Fibroblast of lung (primary cell): ENCODE results near the gene PRKAR1B. TPM values are rescaled to one million over a fixed set of nuclear protein-coding genes. Genes with fewer than 3 reads are reported as not detected.

Experiments used
- DNase-seq, 2 donors: peaks; one replicate each; pipeline versions ENCODE4 v3.0.0 to v3.0.0-alpha.2; 2010; ENCODE audit warnings: low read depth in 2 of 2
- H2AFZ ChIP-seq: 2 replicates; pipeline ENCODE4 v1.5.1; 2012; ENCODE audit warnings: low read length, control low read depth, inconsistent platforms
- H3K27ac ChIP-seq: 2 replicates; pipeline ENCODE4 v1.5.1; 2011; ENCODE audit warnings: low read length, control low read depth; ENCODE audit not compliant: insufficient read depth
- H3K27me3 ChIP-seq: 2 replicates; pipeline ENCODE4 v1.5.1; 2011; ENCODE audit warnings: mild to moderate bottlenecking, low read length; ENCODE audit not compliant: control insufficient read depth, insufficient read depth
- H3K36me3 ChIP-seq: 2 replicates; pipeline ENCODE4 v1.5.1; 2011; ENCODE audit warnings: low read length; ENCODE audit not compliant: control insufficient read depth, insufficient read depth
- H3K4me1 ChIP-seq: 2 replicates; pipeline ENCODE4 v1.5.1; 2011; ENCODE audit warnings: low read length; ENCODE audit not compliant: control insufficient read depth, insufficient read depth; ENCODE audit errors: extremely low read depth
- H3K4me2 ChIP-seq: 2 replicates; pipeline ENCODE4 v1.5.1; 2011; ENCODE audit warnings: low read length, control low read depth; ENCODE audit not compliant: insufficient read depth; ENCODE audit errors: extremely low read depth
- H3K4me3 ChIP-seq, 4 experiments: fragments of 200-600 bp in 1 of 4; sonication (generic) in 1 of 4; replicated peaks in 1 of 4; 2 replicates each; pipeline ENCODE4 v1.5.1; 2011 to 2016; ENCODE audit warnings: low read length in 4 of 4, low read depth in 3 of 4, mild to moderate bottlenecking in 3 of 4, control low read depth in 2 of 4, inconsistent platforms in 1 of 4, mixed read lengths in 1 of 4; ENCODE audit not compliant: insufficient read depth in 1 of 4; ENCODE audit errors: control extremely low read depth in 1 of 4
- H3K79me2 ChIP-seq: 2 replicates; pipeline ENCODE4 v1.5.1; 2012; ENCODE audit warnings: mild to moderate bottlenecking, low read length, inconsistent platforms; ENCODE audit not compliant: control insufficient read depth, insufficient read depth
- H3K9ac ChIP-seq: 2 replicates; pipeline ENCODE4 v1.5.1; 2011; ENCODE audit warnings: mild to moderate bottlenecking, low read length, control low read depth; ENCODE audit not compliant: insufficient read depth
- H3K9me3 ChIP-seq: 2 replicates; pipeline ENCODE4 v1.5.1; 2012; ENCODE audit warnings: low read depth, low read length; ENCODE audit not compliant: control insufficient read depth, insufficient read depth
- H4K20me1 ChIP-seq: 2 replicates; pipeline ENCODE4 v1.5.1; 2011; ENCODE audit warnings: low read length; ENCODE audit not compliant: control insufficient read depth, insufficient read depth; ENCODE audit errors: extremely low read depth
- EZH2 ChIP-seq: IDR thresholded peaks from 2 replicates; pipeline ENCODE4 v1.5.1; 2012; ENCODE audit warnings: low read length, control low read depth, mild to moderate bottlenecking; ENCODE audit errors: missing control alignments
- polyA plus RNA-seq, 2 donors: library from polyadenylated mRNA; depleted of rRNA in 1 of 2; stranded (reverse) in 1 of 2; unstranded in 1 of 2; fragments of >200 nt; gene quantifications; 2 replicates each; pipeline ENCODE4 v1.2.1, GENCODE V29; 2011 to 2012; ENCODE audit warnings: missing spikeins in 1 of 2
- total RNA-seq: library from RNA; depleted of rRNA; stranded (reverse); fragments of >200 nt; gene quantifications from 2 replicates; pipeline ENCODE4 v1.2.1, GENCODE V29; 2014
- TF ChIP-seq, protein P1 (sequence below), 2 donors: IDR thresholded peaks in 1 of 2; conservative IDR thresholded peaks in 1 of 2; 1 replicate in 1 of 2; 2 replicates in 1 of 2; pipeline ENCODE4 v1.5.1; 2011 to 2012; ENCODE audit warnings: low read length in 2 of 2, control low read depth in 1 of 2, inconsistent platforms in 1 of 2, low read depth in 1 of 2, mild to moderate bottlenecking in 1 of 2

The PRKAR1B gene
- total and polyA plus RNA-seq, 2 donors (not counting 1 experiment from before 2014, with no cell fraction given), result 12.7 to 14.5 TPM

DNA sequence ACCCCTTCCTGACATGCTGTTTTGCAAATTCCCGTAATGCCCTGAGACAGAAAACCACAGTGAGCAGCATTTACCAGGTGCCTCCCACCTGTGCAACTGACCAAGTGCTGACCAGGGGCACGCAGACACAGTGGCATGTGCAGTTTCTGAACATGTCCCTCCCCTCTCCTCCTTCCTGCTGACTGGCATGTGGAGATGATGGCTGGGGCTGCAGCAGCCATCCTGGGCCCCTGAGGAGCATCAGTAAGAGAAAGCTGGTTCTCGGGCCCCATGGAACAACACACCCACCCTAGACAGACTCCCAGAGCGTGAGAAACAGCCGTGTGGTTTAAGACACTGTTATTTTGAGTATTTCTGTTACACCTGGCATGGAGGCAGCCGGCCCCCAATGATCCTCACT is 141.2 kb downstream of the PRKAR1B start:
- no peak overlapping the region for H3K9ac ChIP-seq
- no peak for DNase-seq
- H4K20me1 ChIP-seq, result no peaks in the 10 kb centered on the region
- peaks cover 2% of the 10 kb centered on the region for H3K4me1 ChIP-seq
- no peak overlapping the region for H3K4me2 ChIP-seq
- no peaks in the 10 kb centered on the region for H3K9me3 ChIP-seq
- H2AFZ ChIP-seq, result no peak overlapping the region
- no peaks in the 10 kb centered on the region for H3K36me3 ChIP-seq
- no peak overlapping the region for H3K4me3 ChIP-seq
- no peak overlapping the region for H3K27ac ChIP-seq
- no peak for TF ChIP-seq EZH2
- TF ChIP-seq, protein P1, sequence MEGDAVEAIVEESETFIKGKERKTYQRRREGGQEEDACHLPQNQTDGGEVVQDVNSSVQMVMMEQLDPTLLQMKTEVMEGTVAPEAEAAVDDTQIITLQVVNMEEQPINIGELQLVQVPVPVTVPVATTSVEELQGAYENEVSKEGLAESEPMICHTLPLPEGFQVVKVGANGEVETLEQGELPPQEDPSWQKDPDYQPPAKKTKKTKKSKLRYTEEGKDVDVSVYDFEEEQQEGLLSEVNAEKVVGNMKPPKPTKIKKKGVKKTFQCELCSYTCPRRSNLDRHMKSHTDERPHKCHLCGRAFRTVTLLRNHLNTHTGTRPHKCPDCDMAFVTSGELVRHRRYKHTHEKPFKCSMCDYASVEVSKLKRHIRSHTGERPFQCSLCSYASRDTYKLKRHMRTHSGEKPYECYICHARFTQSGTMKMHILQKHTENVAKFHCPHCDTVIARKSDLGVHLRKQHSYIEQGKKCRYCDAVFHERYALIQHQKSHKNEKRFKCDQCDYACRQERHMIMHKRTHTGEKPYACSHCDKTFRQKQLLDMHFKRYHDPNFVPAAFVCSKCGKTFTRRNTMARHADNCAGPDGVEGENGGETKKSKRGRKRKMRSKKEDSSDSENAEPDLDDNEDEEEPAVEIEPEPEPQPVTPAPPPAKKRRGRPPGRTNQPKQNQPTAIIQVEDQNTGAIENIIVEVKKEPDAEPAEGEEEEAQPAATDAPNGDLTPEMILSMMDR (conservative IDR thresholded peaks at IDR 0.05 in 1 of 2, IDR thresholded peaks at IDR 0.05 in 1 of 2; ENCODE audit: low read depth in 1 of 2, low read length in 2 of 2), result no peak
- no peaks in the 10 kb centered on the region for H3K79me2 ChIP-seq
- H3K27me3 ChIP-seq, result no peaks in the 10 kb centered on the region

DNA sequence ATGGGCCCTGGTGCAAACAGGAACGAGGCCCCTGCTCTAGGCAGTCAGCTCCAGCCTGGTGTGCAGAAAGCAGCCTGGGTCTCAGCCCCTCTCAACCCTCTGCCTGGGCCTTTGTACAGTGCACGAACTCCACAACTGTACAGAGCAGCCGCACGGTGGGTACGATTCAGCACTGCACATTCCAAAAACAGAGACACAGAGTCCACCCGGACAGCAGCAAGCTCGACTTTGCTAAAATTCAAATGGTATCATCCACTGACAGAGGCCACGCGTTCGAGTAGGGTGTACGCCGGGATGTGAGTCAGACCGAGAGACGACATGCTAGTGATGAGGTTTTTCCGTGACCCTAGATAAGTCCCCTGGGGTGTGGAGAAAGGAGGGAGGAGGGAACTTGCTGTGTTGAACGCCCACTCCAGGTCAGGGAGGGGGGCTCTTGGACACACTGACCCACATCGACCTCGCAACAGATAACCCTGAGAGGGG is 141.8 kb downstream of the PRKAR1B start:
- Histone ChIP-seq H3K27me3 (no peaks in the 10 kb centered on the region), H2AFZ (no peak overlapping the region), H3K36me3 (no peaks in the 10 kb centered on the region), H3K9me3 (no peaks in the 10 kb centered on the region), H4K20me1 (no peaks in the 10 kb centered on the region), H3K9ac (no peak overlapping the region), H3K4me3 (no peak overlapping the region), H3K27ac (no peak overlapping the region), H3K4me2 (no peak overlapping the region), H3K79me2 (no peaks in the 10 kb centered on the region), H3K4me1 (peaks cover 2% of the 10 kb centered on the region)
- DNase-seq, result no peak
- TF ChIP-seq EZH2, result no peak
- TF ChIP-seq, protein P1 (conservative IDR thresholded peaks at IDR 0.05 in 1 of 2, IDR thresholded peaks at IDR 0.05 in 1 of 2; ENCODE audit: low read depth in 1 of 2, low read length in 2 of 2), result no peak

DNA sequence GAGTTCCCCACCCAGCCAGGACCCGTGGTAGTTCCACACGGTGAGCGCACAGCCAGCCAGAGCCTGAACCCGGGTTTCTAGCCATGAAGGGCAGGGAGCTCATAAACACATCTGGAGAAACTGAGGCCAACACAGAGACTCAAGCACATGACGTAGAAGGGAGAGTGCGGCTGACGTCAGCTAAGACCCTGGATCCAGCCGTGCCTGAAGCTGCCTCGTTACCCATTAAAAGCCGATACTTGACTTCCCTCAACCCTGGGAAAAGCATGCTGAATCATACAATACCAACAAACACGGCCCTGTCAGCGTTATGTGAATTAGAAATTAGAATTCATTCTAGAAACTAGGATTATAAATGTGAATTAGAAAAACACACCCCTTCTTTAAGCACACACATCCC is 142.3 kb downstream of the PRKAR1B start:
- Histone ChIP-seq H3K4me1 (peaks cover 2% of the 10 kb centered on the region), H3K9ac (no peak overlapping the region), H3K4me3 (no peak overlapping the region), H4K20me1 (no peaks in the 10 kb centered on the region), H3K36me3 (no peaks in the 10 kb centered on the region), H3K79me2 (no peaks in the 10 kb centered on the region), H2AFZ (no peak overlapping the region), H3K4me2 (no peak overlapping the region), H3K27me3 (no peaks in the 10 kb centered on the region), H3K27ac (no peak overlapping the region), H3K9me3 (no peaks in the 10 kb centered on the region)
- no peak for DNase-seq
- TF ChIP-seq, protein P1 (conservative IDR thresholded peaks at IDR 0.05 in 1 of 2, IDR thresholded peaks at IDR 0.05 in 1 of 2; ENCODE audit: low read depth in 1 of 2, low read length in 2 of 2), result no peak
- no peak for TF ChIP-seq EZH2
